HS-27A (cell line): ENCODE results near the gene TMEM92.
"Not testable (repeated sequence)": the region's sequence is repeated elsewhere in the genome, so short reads cannot be mapped to it uniquely, and the experiment has no call there.

ENCODE experiments used
- DNase-seq: peaks from one replicate; pipeline ENCODE4 v3.0.0-alpha.2; 2012; ENCODE audit warnings: low read depth, missing footprints

Gene TMEM92

DNA sequence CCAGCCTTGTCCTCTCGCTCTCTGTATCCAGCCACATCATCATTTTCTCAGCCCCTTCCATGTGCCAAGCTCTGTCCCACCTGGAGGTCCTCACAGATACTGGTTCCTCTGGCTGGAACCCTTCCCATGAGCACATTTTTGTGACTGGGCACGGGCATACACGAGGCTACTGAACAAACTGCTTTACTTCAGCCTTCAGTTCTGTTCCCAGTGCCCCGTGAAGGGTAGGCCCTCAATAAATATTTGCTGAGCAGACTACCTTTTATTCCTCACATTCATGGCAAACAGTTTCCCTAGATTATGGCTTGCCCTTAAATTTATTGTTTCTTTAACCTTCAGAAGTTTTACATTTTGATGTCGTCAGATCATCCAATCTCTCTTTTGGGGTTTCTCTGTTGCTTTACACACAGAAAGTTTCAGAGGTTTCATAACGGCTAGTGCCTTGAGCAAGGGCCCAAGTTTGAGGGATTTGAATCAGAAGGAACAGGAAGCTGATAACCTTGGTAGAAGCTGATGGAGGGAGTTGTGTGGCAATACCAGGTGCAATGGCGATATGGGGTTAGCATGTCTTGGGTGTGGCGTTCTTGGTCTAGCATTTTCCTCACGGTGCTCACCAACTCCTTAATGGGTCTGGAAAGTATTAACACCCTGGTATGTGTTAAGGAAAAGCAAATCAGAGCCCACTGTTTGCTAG lies 27.8 kb downstream of the TMEM92 start:
- DNase-seq: no peak

DNA sequence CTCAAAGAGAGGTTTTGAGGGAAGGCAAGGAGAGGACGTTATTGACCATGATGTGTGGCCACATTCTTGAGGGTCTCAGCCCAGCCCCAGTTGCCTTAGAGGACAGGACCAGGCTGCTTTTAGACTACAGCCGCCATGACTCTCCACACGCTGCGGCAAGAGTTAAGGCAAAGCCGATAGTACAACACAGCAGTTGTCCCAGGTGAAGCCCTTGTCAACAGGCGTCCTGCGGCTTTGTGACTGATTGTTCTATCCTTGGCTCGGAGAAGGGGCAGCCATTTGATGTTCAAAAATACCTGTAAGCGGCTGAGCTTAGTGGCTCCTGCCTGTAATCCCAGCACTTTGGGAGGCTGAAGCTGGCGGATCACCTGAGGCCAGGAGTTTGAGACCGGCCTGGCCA lies 28.8 kb downstream of the TMEM92 start:
- no peak for DNase-seq

DNA sequence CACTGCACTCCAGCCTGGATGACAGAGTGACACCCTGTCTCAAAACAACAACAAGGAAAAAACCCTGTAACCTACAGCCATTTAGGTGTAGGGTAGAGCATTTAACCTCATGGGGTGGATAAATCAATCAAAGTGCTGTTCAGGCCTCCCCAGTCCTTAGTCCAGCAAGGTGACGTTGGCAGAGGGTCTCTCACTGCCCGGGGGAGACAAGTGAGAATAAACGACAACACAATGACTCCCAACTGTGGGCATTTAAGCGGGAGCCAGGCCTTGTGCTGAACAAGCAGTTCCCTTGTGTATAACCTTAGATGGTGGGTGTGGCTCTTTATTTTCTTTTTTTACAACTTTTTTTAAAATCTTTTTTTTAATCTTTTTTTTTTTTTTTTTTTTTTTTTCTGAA lies 29.3 kb downstream of the TMEM92 start:
- no peak for DNase-seq

DNA sequence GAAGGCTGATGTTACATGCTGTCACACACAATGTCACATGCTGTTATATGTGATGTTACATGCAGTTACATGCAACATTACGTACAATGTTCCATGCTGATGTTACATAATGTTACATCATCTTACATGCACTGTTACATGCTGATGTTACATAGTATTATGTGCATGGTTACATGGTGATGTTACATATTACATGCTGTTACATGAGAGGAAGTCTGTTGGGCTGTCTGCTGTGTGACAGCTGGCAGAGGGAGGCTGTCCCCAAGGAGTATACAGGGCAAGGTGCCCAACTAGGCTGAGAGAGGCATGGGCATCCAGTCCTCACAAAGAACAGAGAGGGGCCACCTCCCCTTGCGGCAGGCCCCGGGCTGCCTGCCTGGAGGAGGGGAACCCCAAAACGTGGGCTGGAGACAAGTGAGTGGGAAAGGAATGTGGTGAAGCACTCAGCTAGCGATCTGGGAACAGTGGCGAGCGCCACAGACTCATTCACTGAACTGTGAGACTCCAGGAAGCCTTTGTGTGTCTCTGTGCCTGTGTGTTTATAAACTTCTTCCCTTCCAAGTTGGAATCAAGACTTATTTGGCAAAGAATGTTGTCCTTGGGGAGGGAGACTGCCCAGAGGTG lies 30.6 kb downstream of the TMEM92 start:
- no peak for DNase-seq

DNA sequence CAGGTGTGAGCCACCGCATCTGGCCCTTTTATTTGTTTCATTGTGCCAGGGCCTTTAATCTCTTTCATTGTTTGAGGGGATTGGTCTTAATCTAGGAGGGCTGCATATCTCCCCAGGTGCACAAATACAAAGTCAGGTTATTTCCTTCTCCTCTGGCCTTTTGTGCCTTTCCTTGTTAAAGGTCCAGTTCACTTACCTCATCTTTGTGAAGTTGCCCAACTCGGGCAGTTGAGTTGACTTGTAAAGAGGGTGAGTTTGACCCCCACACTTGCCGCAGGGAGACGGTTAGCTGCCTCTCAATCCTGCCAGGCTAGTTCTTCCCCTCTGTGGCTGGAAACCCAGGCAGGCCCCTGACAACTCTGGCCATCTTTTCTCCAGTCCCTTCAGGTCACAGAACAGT lies 33.4 kb downstream of the TMEM92 start:
- no peak for DNase-seq

DNA sequence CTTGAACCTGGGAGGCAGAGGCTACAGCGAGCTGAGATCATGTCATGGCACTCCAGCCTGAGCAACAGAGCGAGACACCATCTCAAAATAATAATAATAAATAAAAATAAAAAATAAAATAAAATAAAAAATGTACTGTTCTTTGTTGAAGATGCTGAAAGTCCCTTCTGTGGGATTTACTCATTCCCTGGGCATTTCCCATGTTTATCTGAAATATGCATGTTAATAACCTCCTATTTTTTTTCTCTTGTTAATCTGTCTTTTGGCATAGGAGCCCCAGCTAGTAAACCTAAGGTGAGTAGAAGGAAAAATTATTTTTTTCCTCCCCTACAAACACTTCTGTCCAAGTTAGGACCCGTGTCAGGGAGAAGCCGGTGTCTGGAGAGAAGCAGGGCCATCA lies 34.4 kb downstream of the TMEM92 start:
- no peak for DNase-seq

DNA sequence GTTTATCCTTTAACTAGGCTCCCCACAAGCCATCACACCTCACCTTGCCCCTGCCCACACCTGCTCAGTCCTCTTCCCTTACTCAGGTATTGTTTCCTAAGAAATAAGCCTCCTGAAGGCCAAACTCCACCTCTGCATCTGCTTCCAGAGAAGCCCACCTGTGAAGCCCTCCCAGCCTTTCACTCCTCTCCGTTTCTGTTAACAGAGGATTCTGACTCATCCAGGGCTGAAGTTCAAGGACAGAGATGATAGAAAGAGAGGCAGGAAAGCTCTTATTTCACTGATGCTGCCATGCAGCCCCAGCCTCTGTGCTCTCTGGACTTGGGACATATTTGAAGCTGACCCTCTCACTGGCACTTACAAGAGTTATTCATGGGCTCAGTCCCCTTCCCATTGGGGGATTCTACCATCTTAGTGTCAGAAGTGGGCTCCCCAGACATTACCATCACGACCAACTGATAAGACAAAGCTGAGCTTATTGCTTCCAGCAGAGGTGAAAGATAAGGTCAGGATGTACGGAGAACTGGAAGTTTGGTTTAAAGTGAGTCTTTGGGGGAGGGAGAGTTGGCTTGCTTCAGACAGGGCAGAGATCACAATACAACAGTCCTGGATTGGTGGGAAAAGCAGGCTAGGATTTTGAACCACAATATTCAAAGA lies 36.3 kb downstream of the TMEM92 start:
- no peak for DNase-seq

DNA sequence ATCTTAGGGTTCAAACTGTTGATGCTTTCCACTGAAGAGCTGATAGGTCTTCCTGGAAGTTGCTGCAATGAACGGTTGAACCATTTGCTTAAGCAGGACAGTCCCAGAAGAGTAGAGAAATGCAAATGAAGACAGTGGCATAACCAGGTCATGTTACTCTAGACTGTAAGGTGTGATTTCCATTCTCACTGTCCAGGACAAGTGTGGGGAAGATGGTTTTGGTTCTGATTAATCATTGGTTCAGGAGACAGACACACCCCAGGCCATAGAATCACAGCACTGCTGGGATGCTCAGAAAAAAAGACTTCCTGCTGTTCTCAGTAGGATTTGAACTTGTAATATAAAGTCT lies 36.8 kb downstream of the TMEM92 start:
- DNase-seq: no peak

DNA sequence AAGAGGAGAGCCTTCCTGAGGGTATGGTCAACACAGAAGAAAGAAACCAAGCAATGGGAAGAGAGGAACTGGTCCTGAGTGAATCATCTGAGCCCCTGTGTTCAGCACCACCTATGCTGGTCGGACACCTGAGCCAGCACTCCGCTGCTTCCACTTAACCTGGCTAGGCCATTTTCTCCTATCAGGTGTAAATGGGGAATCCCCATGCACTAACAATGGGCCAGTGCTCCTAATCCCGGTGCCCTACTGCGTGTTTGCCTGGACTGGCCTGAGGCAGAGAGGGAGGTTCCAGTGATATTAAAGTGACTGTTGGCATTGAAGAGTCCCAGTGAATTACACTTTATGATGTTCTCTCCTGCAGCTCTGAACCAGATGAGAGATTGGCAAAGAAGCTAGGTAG lies 37.2 kb downstream of the TMEM92 start:
- DNase-seq: no peak

DNA sequence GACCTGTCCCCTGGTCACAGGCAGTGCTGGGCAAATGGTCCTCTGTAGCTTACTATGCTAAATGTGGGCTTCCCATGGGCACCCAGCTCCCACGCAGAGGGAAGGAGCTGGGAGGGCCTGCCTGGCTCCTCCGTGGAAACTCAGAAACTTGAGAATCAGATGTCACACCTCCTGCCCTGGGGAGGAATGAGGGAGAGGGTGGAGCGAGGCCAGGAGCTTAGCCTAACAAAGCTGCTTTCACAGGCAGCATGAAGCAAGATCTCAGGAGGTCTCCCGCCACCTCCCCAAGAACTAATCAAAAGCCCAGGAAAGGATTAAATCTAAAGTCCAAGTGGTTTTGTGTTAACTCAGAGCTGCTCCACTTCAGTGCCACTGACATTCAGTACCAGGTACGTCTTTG lies 38.0 kb downstream of the TMEM92 start:
- no peak for DNase-seq

DNA sequence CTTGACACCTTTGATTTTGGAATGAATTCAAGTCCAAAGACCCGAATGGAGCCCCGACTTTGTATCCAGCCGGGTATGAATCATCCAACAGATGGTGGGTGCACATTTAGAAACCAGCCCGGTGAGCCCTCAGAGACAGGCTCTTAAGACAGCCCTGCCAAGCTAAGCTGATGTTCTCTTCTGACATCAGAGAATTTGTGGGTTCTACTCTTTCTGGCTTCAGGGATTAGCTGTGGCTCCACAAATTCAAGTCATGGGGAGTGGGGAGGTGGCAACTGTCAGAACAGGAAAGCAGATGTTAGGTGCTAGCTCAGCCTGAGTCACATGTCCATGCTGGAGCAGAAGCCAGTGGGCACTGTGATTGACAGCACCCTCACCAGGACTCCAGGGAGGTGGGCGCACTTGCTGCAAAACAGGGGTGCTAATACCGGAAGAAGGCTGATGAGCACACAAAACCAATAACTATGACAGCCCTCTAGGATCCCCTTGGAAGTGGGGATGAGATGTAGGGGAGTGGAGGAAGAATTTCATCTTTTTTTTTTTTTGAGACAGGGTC lies 40.3 kb downstream of the TMEM92 start:
- DNase-seq: no peak

DNA sequence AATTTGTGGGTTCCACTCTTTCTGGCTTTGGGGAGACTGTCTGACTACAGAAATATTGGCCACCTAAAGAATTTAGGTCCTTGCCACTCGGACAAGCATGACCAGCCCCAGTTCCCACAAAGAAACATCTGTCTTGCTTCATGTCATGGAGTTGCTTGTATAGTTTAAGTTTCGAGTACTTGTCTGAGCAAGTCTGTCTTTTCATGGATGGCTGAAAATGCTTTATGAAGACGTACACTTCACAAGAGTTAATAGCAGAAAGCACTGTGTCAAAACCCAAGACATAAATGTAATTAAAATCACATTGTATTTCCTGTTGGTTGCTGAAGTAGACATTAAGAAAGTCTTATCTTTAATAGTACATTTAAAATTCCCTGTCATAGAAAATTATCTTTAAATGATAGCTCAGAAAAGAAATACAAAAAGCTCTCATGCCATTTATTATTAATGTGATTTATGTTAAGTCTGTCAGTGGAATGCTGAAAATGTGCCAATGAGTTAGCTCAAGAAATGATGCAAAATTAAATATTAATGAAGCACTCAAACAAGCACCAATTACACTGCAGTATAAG lies 41.8 kb downstream of the TMEM92 start:
- no peak for DNase-seq

DNA sequence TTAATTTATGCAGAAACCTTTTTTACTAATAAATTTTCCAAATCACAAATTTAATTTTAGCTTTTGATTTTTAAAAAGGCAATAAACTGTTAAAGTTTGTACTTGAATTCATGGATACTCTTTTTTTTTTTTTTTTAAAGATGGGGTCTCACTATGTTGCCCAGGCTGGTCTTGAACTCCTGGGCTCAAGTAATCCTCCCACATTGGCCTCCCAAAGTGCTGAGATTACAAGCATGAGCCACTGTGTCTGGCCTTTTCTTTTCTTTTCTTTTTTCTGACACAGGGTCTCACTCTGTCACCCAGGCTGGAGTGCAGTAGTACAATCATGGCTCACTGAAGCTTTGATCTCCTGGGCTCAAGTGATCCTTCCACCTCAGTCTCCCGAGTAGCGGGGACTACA lies 42.4 kb downstream of the TMEM92 start:
- not testable (repeated sequence) for DNase-seq

DNA sequence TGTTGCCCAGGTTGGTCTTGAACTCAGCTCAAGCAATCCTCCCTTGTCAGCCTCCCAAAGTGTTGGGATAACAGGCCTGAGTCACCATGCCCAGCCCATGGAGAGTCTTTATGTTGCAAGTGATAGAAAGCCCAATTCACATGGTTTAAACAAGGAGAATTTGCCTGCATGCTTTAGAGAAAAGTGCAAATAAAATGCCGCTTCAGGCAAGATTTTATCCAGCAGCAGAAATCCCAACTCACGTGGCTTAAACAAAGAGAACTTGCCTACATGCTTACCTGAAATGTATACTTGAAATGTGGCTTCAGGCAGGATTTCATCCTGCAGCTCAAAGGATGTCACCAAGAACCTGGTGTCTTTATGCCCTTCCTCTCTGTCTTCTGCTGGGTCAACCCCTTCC lies 42.9 kb downstream of the TMEM92 start:
- no peak for DNase-seq

DNA sequence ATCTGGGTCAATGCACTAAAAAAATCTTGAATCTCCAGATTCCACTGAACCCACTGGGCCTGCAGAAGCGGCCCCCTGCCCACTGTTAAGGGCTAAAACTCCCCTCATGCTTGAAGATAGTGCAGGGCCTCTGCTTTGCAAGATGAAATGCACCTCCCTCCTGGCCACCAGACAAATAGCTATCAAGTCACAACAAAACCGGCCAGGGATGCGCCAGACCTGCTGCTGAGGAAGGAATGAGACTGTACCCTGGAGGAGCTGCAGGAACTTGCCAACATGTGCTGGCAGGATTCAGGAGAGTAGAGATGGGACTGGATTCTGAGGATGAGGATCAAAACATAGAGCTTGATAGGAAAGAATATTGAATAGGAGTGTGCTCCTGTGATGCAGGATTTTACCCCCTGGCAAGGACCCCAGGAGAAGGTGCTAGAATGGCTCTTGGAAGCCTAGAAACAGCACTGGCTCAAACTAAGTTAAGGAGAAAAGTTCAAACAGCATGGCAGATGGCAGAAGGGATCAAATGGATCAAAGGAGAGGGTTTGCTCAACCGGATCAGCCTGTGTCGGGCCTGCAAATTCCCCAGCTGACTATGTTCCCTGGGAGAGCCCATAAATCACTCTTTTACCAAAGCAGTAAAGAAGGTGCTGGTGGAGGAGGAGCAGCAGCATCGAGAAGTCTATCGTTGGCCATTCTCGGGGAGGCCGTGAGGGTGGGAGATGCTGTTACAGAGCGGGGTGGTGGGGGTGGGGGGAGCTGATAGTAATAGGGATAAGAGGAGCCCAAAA lies 44.4 kb downstream of the TMEM92 start:
- DNase-seq: no peak

DNA sequence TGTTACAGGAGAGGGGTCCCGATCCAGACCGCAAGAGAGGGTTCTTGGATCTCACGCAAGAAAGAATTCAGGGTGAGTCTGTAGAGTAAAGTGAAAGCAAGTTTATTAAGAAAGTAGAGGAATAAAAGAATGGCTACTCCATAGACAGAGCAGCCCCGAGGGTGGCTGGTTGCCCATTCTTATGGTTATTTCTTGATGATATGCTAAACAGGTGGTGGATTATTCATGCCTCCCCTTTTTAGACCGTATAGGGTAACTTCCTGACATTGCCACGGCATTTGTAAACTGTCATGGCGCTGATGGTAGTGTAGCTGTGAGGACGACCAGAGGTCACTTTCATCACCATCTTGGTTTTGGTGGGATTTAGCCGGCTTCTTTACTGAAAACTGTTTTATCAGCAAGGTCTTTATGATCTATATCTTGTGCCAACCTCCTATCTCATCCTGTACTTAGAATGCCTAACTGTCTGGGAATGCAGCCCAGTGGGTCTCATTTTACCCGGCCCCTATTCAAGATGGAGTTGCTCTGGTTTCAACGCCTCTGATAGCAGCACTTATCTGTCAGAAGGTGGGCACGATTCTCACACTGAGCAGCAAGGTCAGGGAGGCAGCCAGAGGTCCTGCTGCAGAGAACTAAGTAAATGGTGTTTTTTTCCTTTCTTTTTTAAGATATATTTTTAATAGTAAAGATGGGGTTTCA lies 45.2 kb downstream of the TMEM92 start:
- DNase-seq: no peak

DNA sequence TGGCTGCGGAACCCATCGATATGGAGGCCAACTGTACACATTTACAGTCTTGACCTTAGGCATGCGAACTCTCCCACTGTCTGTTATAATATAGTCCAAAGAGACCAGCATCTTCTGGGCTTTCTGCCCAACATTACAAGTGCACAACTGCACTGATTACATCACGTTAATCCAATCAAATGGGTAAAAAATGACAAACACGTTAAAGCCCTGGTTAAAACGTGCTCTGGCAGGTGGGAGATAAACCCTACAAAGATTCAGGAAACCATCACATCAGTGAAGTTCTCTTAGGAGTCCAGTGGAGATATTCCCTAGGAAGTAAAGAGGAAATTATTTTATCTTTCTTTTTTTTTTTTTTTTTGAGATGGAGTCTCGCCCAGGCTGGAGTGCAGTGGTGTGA lies 48.0 kb downstream of the TMEM92 start:
- no peak for DNase-seq

DNA sequence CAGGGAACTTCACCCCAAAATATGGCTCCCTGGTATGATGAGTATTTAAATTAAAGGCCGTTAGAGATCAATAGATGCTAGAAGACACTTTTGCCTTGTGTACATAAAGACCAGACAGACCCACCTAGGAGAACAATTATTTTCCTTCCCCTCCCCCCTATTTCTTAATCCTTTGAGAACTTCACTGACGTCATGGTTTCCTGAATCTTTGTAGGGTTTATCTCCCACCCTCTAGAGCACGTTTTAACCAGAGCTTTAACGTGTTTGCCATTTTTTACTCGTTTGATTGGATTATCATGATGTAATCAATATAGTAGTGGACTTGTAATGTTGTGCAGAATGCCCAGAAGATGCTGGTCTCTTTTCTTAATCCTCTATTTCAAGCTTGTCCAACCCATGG lies 48.8 kb downstream of the TMEM92 start:
- DNase-seq: no peak

DNA sequence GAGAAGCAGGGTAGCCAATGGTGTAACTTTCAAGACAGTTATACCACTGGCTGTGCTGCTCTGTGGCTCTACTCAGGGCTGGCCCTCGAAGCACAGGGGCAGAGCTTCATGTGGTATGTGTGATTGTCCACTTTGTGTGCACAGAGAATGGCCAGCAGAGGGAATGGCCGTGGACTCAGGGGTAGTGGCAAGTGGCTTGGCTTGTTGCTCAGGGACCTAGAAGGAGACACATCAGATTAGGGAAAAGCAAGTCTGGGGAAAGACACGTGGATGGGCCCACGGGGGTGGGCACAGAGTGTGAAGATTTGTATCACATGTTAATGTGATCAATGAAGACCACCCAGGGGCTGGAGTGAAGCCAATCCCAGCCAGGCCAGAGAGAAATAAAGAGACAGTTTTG lies 51.6 kb downstream of the TMEM92 start:
- no peak for DNase-seq

DNA sequence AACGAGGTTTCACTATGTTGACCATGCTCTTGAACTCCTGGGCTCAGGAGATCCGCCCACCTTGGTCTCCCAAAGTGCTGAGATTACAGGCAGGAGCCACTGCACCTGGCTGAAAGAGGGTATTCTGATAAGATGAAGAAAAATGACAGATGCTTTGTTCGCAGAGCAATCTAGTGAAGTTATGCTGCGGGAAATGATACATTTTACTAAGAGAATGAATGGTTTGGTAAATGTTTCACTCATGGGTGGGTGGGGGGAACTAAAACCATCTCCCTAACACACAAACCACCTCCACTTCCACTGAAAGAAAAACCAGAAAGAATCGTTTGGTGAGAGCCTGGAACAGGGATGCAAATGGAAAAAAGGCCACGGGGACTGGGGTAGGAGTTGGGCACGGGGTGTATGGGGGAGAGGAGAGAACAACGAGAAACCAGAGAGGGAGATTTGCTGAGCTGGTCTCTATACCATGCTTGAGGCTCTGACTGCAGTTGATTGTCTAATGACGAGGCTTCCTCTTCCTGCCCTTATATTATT lies 52.6 kb downstream of the TMEM92 start:
- no peak for DNase-seq
